ENCODE measurements around the gene HOXD4. TPM values are rescaled to one million over a fixed set of nuclear protein-coding genes. Genes with fewer than 3 reads are reported as not detected.

The HOXD4 gene
- total RNA-seq, 1 experiment from 2014 or later: 1.4 TPM

DNA sequence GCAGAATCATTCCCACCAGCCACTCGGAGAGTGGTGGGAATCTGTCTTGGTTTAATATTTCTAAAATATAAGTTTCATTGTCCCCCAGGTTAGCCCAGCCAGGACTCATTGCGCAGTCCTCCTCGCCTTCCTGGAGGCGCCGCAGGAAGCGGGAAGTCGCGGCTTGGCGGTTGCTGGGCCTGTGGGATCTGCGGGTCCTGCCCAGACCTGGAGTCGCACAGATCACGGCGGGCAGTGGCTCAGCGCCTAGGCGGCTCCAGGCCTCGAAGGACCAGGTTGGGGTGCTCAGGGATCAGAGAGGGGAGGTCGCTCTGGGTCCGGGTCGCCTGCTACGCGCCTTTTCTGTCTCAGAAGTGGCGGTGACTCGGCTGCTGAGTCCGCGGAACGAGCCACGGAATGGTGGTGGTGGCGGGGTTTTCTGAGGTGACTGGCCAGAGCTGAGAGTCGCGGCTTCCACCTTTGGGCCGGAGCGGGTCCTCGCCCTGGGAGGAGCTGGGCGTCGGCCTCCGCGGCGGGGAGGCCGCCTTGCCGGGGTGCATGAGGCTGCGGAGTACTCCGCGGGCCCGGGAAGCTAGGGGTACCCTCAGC lies 8.4 kb downstream of the HOXD4 start:
- Histone ChIP-seq H3K4me3 (ENCODE audit: low read depth in 2 of 2, low read length in 2 of 2) (no peak overlapping the region), H3K27ac (ENCODE audit: low read length) (no peak overlapping the region), H3K9me3 (ENCODE audit: control insufficient read depth, insufficient read depth, low read depth, low read length) (no peaks in the 10 kb centered on the region), H3K27me3 (ENCODE audit: control insufficient read depth, insufficient read depth, low read length) (peaks cover 2% of the 10 kb centered on the region; the same call in 1 of the 2 replicates), H3K4me1 (ENCODE audit: control insufficient read depth, insufficient read depth, low read length) (peaks cover 3% of the 10 kb centered on the region; the same call in 1 of the 2 replicates), H3K36me3 (ENCODE audit: control insufficient read depth, insufficient read depth, low read length) (no peaks in the 10 kb centered on the region)
- ATAC-seq (no peak), DNase-seq (ENCODE audit: low read depth, low spot score) (no peak)
- ChIA-PET POLR2A (no interaction called here), CTCF (no interaction called here)
- TF ChIP-seq, protein P1, sequence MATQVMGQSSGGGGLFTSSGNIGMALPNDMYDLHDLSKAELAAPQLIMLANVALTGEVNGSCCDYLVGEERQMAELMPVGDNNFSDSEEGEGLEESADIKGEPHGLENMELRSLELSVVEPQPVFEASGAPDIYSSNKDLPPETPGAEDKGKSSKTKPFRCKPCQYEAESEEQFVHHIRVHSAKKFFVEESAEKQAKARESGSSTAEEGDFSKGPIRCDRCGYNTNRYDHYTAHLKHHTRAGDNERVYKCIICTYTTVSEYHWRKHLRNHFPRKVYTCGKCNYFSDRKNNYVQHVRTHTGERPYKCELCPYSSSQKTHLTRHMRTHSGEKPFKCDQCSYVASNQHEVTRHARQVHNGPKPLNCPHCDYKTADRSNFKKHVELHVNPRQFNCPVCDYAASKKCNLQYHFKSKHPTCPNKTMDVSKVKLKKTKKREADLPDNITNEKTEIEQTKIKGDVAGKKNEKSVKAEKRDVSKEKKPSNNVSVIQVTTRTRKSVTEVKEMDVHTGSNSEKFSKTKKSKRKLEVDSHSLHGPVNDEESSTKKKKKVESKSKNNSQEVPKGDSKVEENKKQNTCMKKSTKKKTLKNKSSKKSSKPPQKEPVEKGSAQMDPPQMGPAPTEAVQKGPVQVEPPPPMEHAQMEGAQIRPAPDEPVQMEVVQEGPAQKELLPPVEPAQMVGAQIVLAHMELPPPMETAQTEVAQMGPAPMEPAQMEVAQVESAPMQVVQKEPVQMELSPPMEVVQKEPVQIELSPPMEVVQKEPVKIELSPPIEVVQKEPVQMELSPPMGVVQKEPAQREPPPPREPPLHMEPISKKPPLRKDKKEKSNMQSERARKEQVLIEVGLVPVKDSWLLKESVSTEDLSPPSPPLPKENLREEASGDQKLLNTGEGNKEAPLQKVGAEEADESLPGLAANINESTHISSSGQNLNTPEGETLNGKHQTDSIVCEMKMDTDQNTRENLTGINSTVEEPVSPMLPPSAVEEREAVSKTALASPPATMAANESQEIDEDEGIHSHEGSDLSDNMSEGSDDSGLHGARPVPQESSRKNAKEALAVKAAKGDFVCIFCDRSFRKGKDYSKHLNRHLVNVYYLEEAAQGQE (IDR thresholded peaks at IDR 0.05; ENCODE audit: insufficient read depth in 1 of 2, low read depth in 2 of 2, low read length in 1 of 2): no peak
- no peak for TF ChIP-seq TCF7L2 (IDR thresholded peaks at IDR 0.05; ENCODE audit: low read depth, low read length)
- no peak for TF ChIP-seq POLR2AphosphoS5 (IDR thresholded peaks at IDR 0.05; ENCODE audit: low read depth, low read length)
- TF ChIP-seq SIN3A (IDR thresholded peaks at IDR 0.05; ENCODE audit: borderline replicate concordance, insufficient read depth, low read depth, low read length): no peak
- TF ChIP-seq, protein P2, sequence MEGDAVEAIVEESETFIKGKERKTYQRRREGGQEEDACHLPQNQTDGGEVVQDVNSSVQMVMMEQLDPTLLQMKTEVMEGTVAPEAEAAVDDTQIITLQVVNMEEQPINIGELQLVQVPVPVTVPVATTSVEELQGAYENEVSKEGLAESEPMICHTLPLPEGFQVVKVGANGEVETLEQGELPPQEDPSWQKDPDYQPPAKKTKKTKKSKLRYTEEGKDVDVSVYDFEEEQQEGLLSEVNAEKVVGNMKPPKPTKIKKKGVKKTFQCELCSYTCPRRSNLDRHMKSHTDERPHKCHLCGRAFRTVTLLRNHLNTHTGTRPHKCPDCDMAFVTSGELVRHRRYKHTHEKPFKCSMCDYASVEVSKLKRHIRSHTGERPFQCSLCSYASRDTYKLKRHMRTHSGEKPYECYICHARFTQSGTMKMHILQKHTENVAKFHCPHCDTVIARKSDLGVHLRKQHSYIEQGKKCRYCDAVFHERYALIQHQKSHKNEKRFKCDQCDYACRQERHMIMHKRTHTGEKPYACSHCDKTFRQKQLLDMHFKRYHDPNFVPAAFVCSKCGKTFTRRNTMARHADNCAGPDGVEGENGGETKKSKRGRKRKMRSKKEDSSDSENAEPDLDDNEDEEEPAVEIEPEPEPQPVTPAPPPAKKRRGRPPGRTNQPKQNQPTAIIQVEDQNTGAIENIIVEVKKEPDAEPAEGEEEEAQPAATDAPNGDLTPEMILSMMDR (IDR thresholded peaks at IDR 0.05): no peak
- in situ Hi-C loops (cut with HindIII; ENCODE audit: low pct_unique_long_range_greater_than_20kb, low sequenced_read_pairs) (no loop called here), intact Hi-C loops (cut with micrococcal nuclease; ENCODE audit: unreplicated experiment) (no loop called here)
- BruUV-seq (replicated peaks): no TSS peak

DNA sequence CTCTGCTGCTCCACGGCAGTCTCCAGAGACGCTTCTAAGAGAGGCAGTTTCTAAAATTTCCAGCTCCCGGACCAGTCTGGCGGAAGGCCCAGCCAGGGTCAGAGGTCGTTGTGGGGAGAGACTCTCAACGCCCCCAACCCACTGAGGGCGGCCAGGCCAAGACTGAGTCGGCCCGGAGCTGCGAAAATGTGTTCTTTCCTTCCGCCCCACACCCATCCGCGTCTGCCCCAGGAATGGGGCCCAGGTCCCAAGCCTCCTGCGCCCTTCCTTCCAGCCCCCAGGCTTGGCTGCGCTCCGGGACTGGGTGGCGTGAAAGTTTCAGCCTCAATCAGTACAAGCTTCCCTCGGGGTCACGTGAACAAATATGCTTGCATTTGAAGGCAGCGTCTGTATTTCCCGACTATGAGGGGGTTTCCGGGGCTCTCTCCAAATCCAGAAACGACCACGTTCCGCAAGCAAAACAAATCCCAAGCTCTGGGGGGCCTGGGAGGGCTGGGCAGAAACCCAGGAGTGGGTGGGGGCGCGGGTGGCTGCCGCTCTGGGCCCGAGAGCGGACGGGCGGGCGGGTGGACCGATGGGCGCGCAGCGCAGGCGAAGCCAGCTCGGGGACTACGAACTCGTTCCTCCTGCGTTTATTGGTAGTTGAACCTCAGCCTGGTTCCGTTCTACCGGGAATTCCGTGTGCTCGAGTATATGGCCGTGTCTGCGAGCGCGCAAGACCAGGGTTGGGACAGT lies 9.1 kb downstream of the HOXD4 start:
- intact Hi-C loops (cut with micrococcal nuclease; ENCODE audit: unreplicated experiment): no loop called here
- Histone ChIP-seq H3K9me3 (ENCODE audit: control insufficient read depth, insufficient read depth, low read depth, low read length) (no peaks in the 10 kb centered on the region), H3K4me3 (ENCODE audit: low read depth in 2 of 2, low read length in 2 of 2) (no peak overlapping the region), H3K27ac (ENCODE audit: low read length) (no peak overlapping the region), H3K27me3 (ENCODE audit: control insufficient read depth, insufficient read depth, low read length) (no peaks in the 10 kb centered on the region; the same call in 1 of the 2 replicates), H3K4me1 (ENCODE audit: control insufficient read depth, insufficient read depth, low read length) (peaks cover 3% of the 10 kb centered on the region; the same call in 1 of the 2 replicates), H3K36me3 (ENCODE audit: control insufficient read depth, insufficient read depth, low read length) (no peaks in the 10 kb centered on the region)
- TF ChIP-seq SIN3A (IDR thresholded peaks at IDR 0.05; ENCODE audit: borderline replicate concordance, insufficient read depth, low read depth, low read length): no peak
- TF ChIP-seq TCF7L2 (IDR thresholded peaks at IDR 0.05; ENCODE audit: low read depth, low read length): no peak
- TF ChIP-seq POLR2AphosphoS5 (IDR thresholded peaks at IDR 0.05; ENCODE audit: low read depth, low read length): no peak
- TF ChIP-seq, protein P1 (IDR thresholded peaks at IDR 0.05; ENCODE audit: insufficient read depth in 1 of 2, low read depth in 2 of 2, low read length in 1 of 2): no peak
- TF ChIP-seq, protein P2 (IDR thresholded peaks at IDR 0.05): no peak
- BruUV-seq (replicated peaks): no TSS peak
- in situ Hi-C loops (cut with HindIII; ENCODE audit: low pct_unique_long_range_greater_than_20kb, low sequenced_read_pairs): no loop called here
- ChIA-PET CTCF (no interaction called here), POLR2A (no interaction called here)
- ATAC-seq (no peak), DNase-seq (ENCODE audit: low read depth, low spot score) (no peak)
